Measurements from ENCODE around the gene NPM3.

- TF ChIP-seq CTCF (IDR thresholded peaks at IDR 0.05): no peak
- TF ChIP-seq EP300 (IDR thresholded peaks at IDR 0.05): no peak
Observed at GRCh38 chr10:101767966-101768790, 15.1 kb downstream of the NPM3 start.
